ENCODE results near the gene HDGFL3.

The HDGFL3 gene

DNA sequence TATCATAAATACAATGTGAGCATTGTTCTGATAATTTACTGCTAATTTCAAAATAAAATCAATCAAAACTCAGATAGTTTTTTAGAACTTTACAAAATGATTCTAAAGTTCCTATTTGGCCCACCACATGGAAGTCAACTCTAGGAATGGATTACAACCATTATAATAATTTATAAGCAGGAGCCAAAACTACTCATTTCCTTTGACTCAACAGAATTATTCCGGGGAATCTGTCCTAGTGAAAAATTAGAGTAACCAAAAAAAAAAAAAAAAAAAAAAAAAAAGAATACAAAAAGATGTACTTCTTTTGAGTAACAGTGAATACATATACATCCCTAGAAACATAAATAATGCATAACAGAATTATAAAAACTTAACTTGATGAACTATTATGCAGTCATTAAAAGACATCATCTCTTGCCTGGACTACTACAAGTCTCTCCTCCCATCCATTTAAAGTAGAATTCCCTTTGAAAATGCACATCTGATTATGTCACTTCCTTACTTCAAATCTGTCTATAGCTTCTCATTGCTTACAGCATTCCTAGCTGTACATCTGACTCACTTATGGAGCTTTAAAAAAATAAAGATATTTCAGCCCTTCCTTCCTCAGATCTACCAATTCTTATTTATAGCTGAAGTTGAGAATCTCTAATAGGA, 43.4 kb downstream of the HDGFL3 start:
- Mint-ChIP-seq H3K27me3 (ENCODE audit: low read depth) (no peaks in the 10 kb centered on the region), H3K9me3 (peaks cover 40% of the 10 kb centered on the region), H3K36me3 (ENCODE audit: low read depth) (peaks cover 84% of the 10 kb centered on the region), H3K4me1 (no peaks in the 10 kb centered on the region), H3K27ac (no peak overlapping the region), H3K4me3 (no peak overlapping the region)
- TF ChIP-seq, protein P1, sequence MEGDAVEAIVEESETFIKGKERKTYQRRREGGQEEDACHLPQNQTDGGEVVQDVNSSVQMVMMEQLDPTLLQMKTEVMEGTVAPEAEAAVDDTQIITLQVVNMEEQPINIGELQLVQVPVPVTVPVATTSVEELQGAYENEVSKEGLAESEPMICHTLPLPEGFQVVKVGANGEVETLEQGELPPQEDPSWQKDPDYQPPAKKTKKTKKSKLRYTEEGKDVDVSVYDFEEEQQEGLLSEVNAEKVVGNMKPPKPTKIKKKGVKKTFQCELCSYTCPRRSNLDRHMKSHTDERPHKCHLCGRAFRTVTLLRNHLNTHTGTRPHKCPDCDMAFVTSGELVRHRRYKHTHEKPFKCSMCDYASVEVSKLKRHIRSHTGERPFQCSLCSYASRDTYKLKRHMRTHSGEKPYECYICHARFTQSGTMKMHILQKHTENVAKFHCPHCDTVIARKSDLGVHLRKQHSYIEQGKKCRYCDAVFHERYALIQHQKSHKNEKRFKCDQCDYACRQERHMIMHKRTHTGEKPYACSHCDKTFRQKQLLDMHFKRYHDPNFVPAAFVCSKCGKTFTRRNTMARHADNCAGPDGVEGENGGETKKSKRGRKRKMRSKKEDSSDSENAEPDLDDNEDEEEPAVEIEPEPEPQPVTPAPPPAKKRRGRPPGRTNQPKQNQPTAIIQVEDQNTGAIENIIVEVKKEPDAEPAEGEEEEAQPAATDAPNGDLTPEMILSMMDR (IDR thresholded peaks at IDR 0.05; ENCODE audit: unreplicated experiment in 3 of 3) = no peak

DNA sequence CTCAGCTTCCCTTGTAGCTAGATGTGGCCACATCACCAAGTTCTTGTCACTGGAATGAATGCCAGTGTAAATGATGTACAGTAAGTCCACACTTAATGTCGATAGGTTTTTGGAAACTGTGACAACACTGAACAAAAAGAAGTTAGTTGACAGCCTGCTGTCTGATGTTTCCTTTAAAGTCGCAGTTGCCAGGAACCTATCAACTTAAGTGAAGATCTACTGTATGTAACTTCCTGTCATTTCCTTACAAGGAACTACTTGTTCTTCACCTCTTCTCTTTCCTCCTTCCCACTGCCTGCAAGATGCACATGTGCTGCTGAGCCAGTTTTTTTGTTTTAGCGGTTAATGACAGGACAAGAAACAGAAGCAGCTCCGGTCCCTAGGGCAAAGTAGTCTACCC, 44.6 kb downstream of the HDGFL3 start:
- peaks cover 30% of the 10 kb centered on the region for H3K9me3 Mint-ChIP-seq
- H3K36me3 Mint-ChIP-seq (ENCODE audit: low read depth) = peaks cover 78% of the 10 kb centered on the region
- no peak overlapping the region for H3K27ac Mint-ChIP-seq
- no peaks in the 10 kb centered on the region for H3K4me1 Mint-ChIP-seq
- H3K27me3 Mint-ChIP-seq (ENCODE audit: low read depth) = no peaks in the 10 kb centered on the region
- TF ChIP-seq, protein P1 (IDR thresholded peaks at IDR 0.05; ENCODE audit: unreplicated experiment in 3 of 3) = no peak
- H3K4me3 Mint-ChIP-seq = no peak overlapping the region

DNA sequence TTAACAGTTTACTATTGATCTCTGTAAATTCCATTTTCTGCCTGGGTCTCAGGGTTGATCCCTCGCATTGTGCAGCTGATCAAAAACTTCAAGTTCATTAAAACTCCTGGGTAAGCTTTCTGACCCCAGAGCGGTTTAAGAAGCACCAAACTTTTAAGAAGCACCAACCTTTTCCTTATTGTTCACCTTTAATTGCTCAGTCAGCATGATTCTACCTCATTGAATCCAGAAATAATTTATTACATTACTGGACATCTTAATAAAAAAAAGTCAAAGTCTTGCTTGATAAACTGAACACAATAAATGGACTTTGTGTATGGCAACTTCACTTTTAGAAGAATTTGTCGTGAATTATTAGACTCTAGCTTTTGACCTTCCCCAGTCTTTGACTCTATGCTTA, 46.9 kb downstream of the HDGFL3 start:
- Mint-ChIP-seq H3K4me3 (no peak overlapping the region), H3K36me3 (ENCODE audit: low read depth) (peaks cover 75% of the 10 kb centered on the region)

DNA sequence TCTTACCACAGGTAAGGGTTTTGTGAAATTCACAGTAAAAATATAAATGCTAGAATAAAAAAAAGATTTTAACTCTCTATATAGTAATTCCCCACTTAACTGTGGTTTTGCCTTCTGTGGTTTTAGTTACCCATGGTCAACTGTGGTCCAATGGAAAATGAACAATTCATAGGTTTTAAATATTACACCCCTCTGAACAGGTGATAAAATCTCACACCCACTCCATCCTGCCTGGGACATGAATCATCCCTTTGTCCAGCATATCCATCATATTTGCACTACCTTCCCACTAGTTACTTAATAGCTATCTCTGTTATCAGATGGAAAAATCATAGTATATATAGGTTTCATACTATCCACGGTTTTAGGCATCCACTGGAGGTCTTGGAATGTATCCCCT, 49.2 kb downstream of the HDGFL3 start:
- no peak overlapping the region for H3K27ac Mint-ChIP-seq

More for the DNA sequence above, 46.9 kb downstream of the HDGFL3 start:
- no peaks in the 10 kb centered on the region for H3K4me1 Mint-ChIP-seq
- H3K9me3 Mint-ChIP-seq = peaks cover 9% of the 10 kb centered on the region
- no peaks in the 10 kb centered on the region for H3K27me3 Mint-ChIP-seq (ENCODE audit: low read depth)
- no peak overlapping the region for H3K27ac Mint-ChIP-seq
- TF ChIP-seq, protein P1 (IDR thresholded peaks at IDR 0.05; ENCODE audit: unreplicated experiment in 3 of 3) = no peak

GRCh38 chr15:83155942-83156341, 51.7 kb downstream of the HDGFL3 start:
- Mint-ChIP-seq H3K27me3 (ENCODE audit: low read depth) (no peaks in the 10 kb centered on the region), H3K27ac (no peak overlapping the region), H3K4me3 (no peak overlapping the region), H3K36me3 (ENCODE audit: low read depth) (peaks cover 56% of the 10 kb centered on the region), H3K4me1 (no peaks in the 10 kb centered on the region), H3K9me3 (no peaks in the 10 kb centered on the region)
- TF ChIP-seq, protein P1 (IDR thresholded peaks at IDR 0.05; ENCODE audit: unreplicated experiment in 3 of 3) = no peak

More for the DNA sequence above, 49.2 kb downstream of the HDGFL3 start:
- no peaks in the 10 kb centered on the region for H3K4me1 Mint-ChIP-seq
- no peak overlapping the region for H3K4me3 Mint-ChIP-seq
- no peaks in the 10 kb centered on the region for H3K27me3 Mint-ChIP-seq (ENCODE audit: low read depth)
- TF ChIP-seq, protein P1 (IDR thresholded peaks at IDR 0.05; ENCODE audit: unreplicated experiment in 3 of 3) = no peak
- H3K36me3 Mint-ChIP-seq (ENCODE audit: low read depth) = peaks cover 67% of the 10 kb centered on the region
- H3K9me3 Mint-ChIP-seq = no peaks in the 10 kb centered on the region

DNA sequence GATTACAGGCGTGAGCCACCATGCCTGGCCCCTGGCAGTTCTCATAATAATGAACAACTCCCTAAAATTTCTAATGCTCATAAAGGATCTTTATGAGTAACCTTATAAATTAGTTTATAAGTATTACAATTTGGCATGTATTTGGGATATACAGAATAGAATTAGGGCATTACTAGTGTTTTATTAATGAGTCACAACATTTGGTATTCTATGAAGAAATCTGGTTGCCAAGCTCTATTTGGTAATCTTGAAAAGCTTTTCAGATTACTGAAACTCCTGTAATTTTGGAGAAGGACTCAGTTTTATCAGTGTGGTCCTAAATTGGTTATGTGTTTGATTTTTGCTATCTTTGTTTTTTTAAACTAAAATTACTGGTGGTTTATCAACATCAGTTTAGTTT, 54.3 kb downstream of the HDGFL3 start:
- H3K36me3 Mint-ChIP-seq (ENCODE audit: low read depth) = peaks cover 57% of the 10 kb centered on the region
- no peak overlapping the region for H3K27ac Mint-ChIP-seq
- no peaks in the 10 kb centered on the region for H3K4me1 Mint-ChIP-seq
- TF ChIP-seq, protein P1 (IDR thresholded peaks at IDR 0.05; ENCODE audit: unreplicated experiment in 3 of 3) = no peak
- no peak overlapping the region for H3K4me3 Mint-ChIP-seq
- H3K9me3 Mint-ChIP-seq = no peaks in the 10 kb centered on the region
- H3K27me3 Mint-ChIP-seq (ENCODE audit: low read depth) = no peaks in the 10 kb centered on the region
